ENCODE measurements around the gene CHST8. TPM values are rescaled to one million over a fixed set of nuclear protein-coding genes. Genes with fewer than 3 reads are reported as not detected.

CHST8 gene
- total RNA-seq, 1 donor from 2014 or later, result not detected

- Mint-ChIP-seq H3K4me1 (ENCODE audit: low read depth, unreplicated experiment) (no peaks in the 10 kb centered on the region), H3K4me3 (ENCODE audit: unreplicated experiment) (no peak overlapping the region), H3K27ac (ENCODE audit: unreplicated experiment) (no peak overlapping the region), H3K36me3 (ENCODE audit: low read depth, unreplicated experiment) (no peaks in the 10 kb centered on the region), H3K27me3 (ENCODE audit: low read depth, unreplicated experiment) (peaks cover 29% of the 10 kb centered on the region), H3K9me3 (ENCODE audit: unreplicated experiment) (peaks cover 13% of the 10 kb centered on the region)
- Histone ChIP-seq H3K9ac (ENCODE audit: low read length) (no peak overlapping the region), H3K36me3 (ENCODE audit: insufficient read depth, low read length) (no peaks in the 10 kb centered on the region), H4K20me1 (ENCODE audit: insufficient read depth, low read length) (no peaks in the 10 kb centered on the region), H3K9me3 (ENCODE audit: insufficient read depth, low read depth, low read length) (no peaks in the 10 kb centered on the region), H3K4me1 (ENCODE audit: insufficient read depth, low read length) (no peaks in the 10 kb centered on the region), H3K4me2 (ENCODE audit: low read length) (no peak overlapping the region), H3K27ac (ENCODE audit: low read depth, low read length) (no peak overlapping the region), H3K27me3 (ENCODE audit: insufficient read depth, low read length) (no peaks in the 10 kb centered on the region), H3K4me3 (ENCODE audit: insufficient read depth, low read depth, low read length) (no peak overlapping the region), H3K79me2 (ENCODE audit: insufficient read depth, low read length) (no peaks in the 10 kb centered on the region), H2AFZ (ENCODE audit: low read depth, low read length) (no peak overlapping the region)
- FAIRE-seq (no peak), DNase-seq (ENCODE audit: low read depth) (no peak)
- TF ChIP-seq CTCF (IDR thresholded peaks at IDR 0.05; ENCODE audit: insufficient read depth, low read depth, low read length), result no peak
- TF ChIP-seq EZH2 (IDR thresholded peaks at IDR 0.05; ENCODE audit: insufficient read depth, low read length), result no peak
These were observed 92.4 kb downstream of the CHST8 start for GRCh38 chr19:33714149-33714548.

GRCh38 chr19:33715462-33715861 is 93.7 kb downstream of the CHST8 start:
- Histone ChIP-seq H3K36me3 (ENCODE audit: insufficient read depth, low read length) (no peaks in the 10 kb centered on the region), H3K4me1 (ENCODE audit: insufficient read depth, low read length) (no peaks in the 10 kb centered on the region), H3K4me3 (ENCODE audit: insufficient read depth, low read depth, low read length) (no peak overlapping the region), H2AFZ (ENCODE audit: low read depth, low read length) (no peak overlapping the region), H4K20me1 (ENCODE audit: insufficient read depth, low read length) (no peaks in the 10 kb centered on the region), H3K9me3 (ENCODE audit: insufficient read depth, low read depth, low read length) (no peaks in the 10 kb centered on the region), H3K79me2 (ENCODE audit: insufficient read depth, low read length) (no peaks in the 10 kb centered on the region), H3K27ac (ENCODE audit: low read depth, low read length) (no peak overlapping the region), H3K9ac (ENCODE audit: low read length) (no peak overlapping the region), H3K27me3 (ENCODE audit: insufficient read depth, low read length) (no peaks in the 10 kb centered on the region), H3K4me2 (ENCODE audit: low read length) (no peak overlapping the region)
- TF ChIP-seq CTCF (IDR thresholded peaks at IDR 0.05; ENCODE audit: insufficient read depth, low read depth, low read length) (no peak), EZH2 (IDR thresholded peaks at IDR 0.05; ENCODE audit: insufficient read depth, low read length) (no peak)
- Mint-ChIP-seq H3K36me3 (ENCODE audit: low read depth, unreplicated experiment) (no peaks in the 10 kb centered on the region), H3K27ac (ENCODE audit: unreplicated experiment) (no peak overlapping the region), H3K4me3 (ENCODE audit: unreplicated experiment) (no peak overlapping the region), H3K4me1 (ENCODE audit: low read depth, unreplicated experiment) (no peaks in the 10 kb centered on the region), H3K9me3 (ENCODE audit: unreplicated experiment) (peaks cover 13% of the 10 kb centered on the region), H3K27me3 (ENCODE audit: low read depth, unreplicated experiment) (peaks cover 36% of the 10 kb centered on the region)
- FAIRE-seq, result no peak
- DNase-seq (ENCODE audit: low read depth), result no peak

- H3K27ac ChIP-seq (ENCODE audit: low read depth, low read length), result no peak overlapping the region
- H4K20me1 ChIP-seq (ENCODE audit: insufficient read depth, low read length), result no peaks in the 10 kb centered on the region
- no peak overlapping the region for H3K9ac ChIP-seq (ENCODE audit: low read length)
- H3K9me3 ChIP-seq (ENCODE audit: insufficient read depth, low read depth, low read length), result no peaks in the 10 kb centered on the region
- H3K27ac Mint-ChIP-seq (ENCODE audit: unreplicated experiment), result no peak overlapping the region
- peaks cover 11% of the 10 kb centered on the region for H3K9me3 Mint-ChIP-seq (ENCODE audit: unreplicated experiment)
- no peak overlapping the region for H3K4me3 ChIP-seq (ENCODE audit: insufficient read depth, low read depth, low read length)
- peaks cover 49% of the 10 kb centered on the region for H3K27me3 Mint-ChIP-seq (ENCODE audit: low read depth, unreplicated experiment)
- no peak overlapping the region for H3K4me3 Mint-ChIP-seq (ENCODE audit: unreplicated experiment)
- H3K4me1 ChIP-seq (ENCODE audit: insufficient read depth, low read length), result no peaks in the 10 kb centered on the region
- no peak overlapping the region for H3K4me2 ChIP-seq (ENCODE audit: low read length)
- no peak overlapping the region for H2AFZ ChIP-seq (ENCODE audit: low read depth, low read length)
- DNase-seq (ENCODE audit: low read depth) (no peak), FAIRE-seq (no peak)
- H3K4me1 Mint-ChIP-seq (ENCODE audit: low read depth, unreplicated experiment), result no peaks in the 10 kb centered on the region
- TF ChIP-seq CTCF (IDR thresholded peaks at IDR 0.05; ENCODE audit: insufficient read depth, low read depth, low read length) (no peak), EZH2 (IDR thresholded peaks at IDR 0.05; ENCODE audit: insufficient read depth, low read length) (no peak)
- no peaks in the 10 kb centered on the region for H3K79me2 ChIP-seq (ENCODE audit: insufficient read depth, low read length)
- H3K27me3 ChIP-seq (ENCODE audit: insufficient read depth, low read length), result no peaks in the 10 kb centered on the region
- H3K36me3 Mint-ChIP-seq (ENCODE audit: low read depth, unreplicated experiment), result no peaks in the 10 kb centered on the region
- no peaks in the 10 kb centered on the region for H3K36me3 ChIP-seq (ENCODE audit: insufficient read depth, low read length)
These were observed 96.1 kb downstream of the CHST8 start for GRCh38 chr19:33717878-33718277.
